Natural killer cell (primary cell): Measurements from ENCODE around the gene GLDC. TPM values are rescaled to one million over a fixed set of nuclear protein-coding genes. Genes with fewer than 3 reads are reported as not detected.
A peak's percentile ranks its signal among the peaks of the same experiment; 100 is the strongest.

Experiments used
- ATAC-seq, 3 donors: fragments of 150-1000 bp in 2 of 3; fragments of 200-7000 bp in 1 of 3; cut with Tn5 transposase; 1 replicate in 1 of 3; 2 replicates in 2 of 3; pipeline ENCODE4 v1.10.0; 2021; ENCODE audit warnings: mild to moderate bottlenecking in 2 of 3, moderate library complexity in 2 of 3
- DNase-seq, 2 donors: peaks; one replicate each; pipeline versions ENCODE4 v3.0.0 to v3.0.0-alpha.2; 2013 to 2021; ENCODE audit warnings: mixed read lengths in 1 of 2
- H3K27ac ChIP-seq: one replicate; pipeline ENCODE4 v1.5.1; 2013; ENCODE audit warnings: mild to moderate bottlenecking, low read length
- H3K27me3 ChIP-seq: one replicate; pipeline ENCODE4 v1.6.1; 2013; ENCODE audit warnings: low read length; ENCODE audit not compliant: control insufficient read depth, insufficient read depth
- H3K36me3 ChIP-seq: one replicate; pipeline ENCODE4 v1.6.1; 2013; ENCODE audit warnings: low read length; ENCODE audit not compliant: control insufficient read depth, insufficient read depth
- H3K4me1 ChIP-seq: one replicate; pipeline ENCODE4 v1.6.1; 2013; ENCODE audit warnings: low read length; ENCODE audit not compliant: control insufficient read depth, insufficient read depth
- H3K4me3 ChIP-seq: one replicate; pipeline ENCODE4 v1.5.1; 2013; ENCODE audit warnings: low read length
- H3K9me3 ChIP-seq: one replicate; pipeline ENCODE4 v1.6.1; 2013; ENCODE audit warnings: low read length; ENCODE audit not compliant: control insufficient read depth, insufficient read depth
- H3K27ac Mint-ChIP-seq, 2 donors: one replicate each; pipeline ENCODE4 v1.8.0; 2022; ENCODE audit warnings: mild to moderate bottlenecking in 2 of 2, mixed read lengths in 2 of 2, moderate library complexity in 1 of 2
- H3K27me3 Mint-ChIP-seq, 2 donors: one replicate each; pipeline ENCODE4 v1.8.0; 2022; ENCODE audit warnings: low read depth in 2 of 2, mixed read lengths in 2 of 2
- H3K36me3 Mint-ChIP-seq: one replicate; pipeline ENCODE4 v1.8.0; 2022; ENCODE audit warnings: mixed read lengths
- H3K4me1 Mint-ChIP-seq, 2 donors: one replicate each; pipeline ENCODE4 v1.8.0; 2022; ENCODE audit warnings: mixed read lengths in 2 of 2
- H3K4me3 Mint-ChIP-seq: one replicate; pipeline ENCODE4 v1.8.0; 2022; ENCODE audit warnings: mild to moderate bottlenecking, moderate library complexity, mixed read lengths
- H3K9me3 Mint-ChIP-seq, 2 donors: one replicate each; pipeline ENCODE4 v1.8.0; 2022; ENCODE audit warnings: mixed read lengths in 2 of 2
- WGBS: methylation state at CpG from one replicate; pipeline ENCODE4 v1.1.7; 2013; ENCODE audit warnings: missing lambda C conversion rate; ENCODE audit not compliant: insufficient coverage; 5-methylcytosine and 5-hydroxymethylcytosine counted together
- intact Hi-C: fragments of 100-400 bp; cut with micrococcal nuclease; formaldehyde crosslinking; loops from one replicate; pipeline ENCODE4 v1.14.2; 2022
- total RNA-seq, 4 donors: library from RNA; stranded (reverse); fragments of 120-200 nt in 1 of 4; gene quantifications; one replicate each; pipeline versions ENCODE4 v1.2.3 to v1.2.4, GENCODE V29; 2013 to 2022
- TF ChIP-seq, protein P1 (sequence below): fragments of 200-600 bp; IDR thresholded peaks from one replicate; pipeline ENCODE4 v1.8.0; 2022; ENCODE audit warnings: antibody characterized with exemption

The GLDC gene
- total RNA-seq, 3 donors from 2014 or later (not counting 1 experiment from before 2014, with no cell fraction given): 1.3 to 4.6 TPM; not detected in 1

DNA sequence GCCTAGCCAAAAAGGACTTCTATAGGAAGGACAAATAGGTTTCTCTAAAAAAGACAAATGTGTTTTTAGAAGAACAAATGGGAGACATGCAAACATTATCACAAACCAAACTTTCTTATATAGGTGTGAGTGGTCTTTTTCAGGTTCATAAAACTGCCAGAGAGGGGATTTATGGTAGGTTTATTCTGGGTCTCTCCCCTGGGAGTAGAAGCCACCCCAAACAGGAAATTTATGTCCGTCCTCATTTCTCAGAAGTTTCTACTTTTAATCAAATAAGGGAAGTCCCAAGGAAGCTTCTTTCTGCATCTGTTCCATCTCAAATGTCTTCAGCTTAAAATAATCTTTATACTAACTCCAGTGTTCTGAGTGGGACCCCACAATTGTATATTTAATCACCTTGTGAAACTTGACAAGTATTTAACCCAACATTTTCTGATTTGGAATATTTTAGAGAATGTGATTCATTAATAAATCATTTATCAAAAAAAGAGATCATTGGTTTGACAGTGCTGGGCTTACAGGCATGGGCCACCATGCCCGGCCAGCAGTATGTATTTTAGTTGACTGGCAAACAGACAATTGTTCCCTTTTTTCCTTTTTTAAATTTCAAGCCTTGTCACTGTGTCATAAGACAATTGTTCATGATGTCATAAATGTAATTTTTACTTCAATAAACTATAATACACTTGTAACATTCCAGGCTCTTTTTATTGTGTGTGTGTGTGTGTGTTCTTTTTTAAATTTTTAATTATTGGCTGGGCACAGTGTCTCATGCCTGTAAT lies 44.6 kb upstream of the GLDC start:
- DNase-seq (no peak), ATAC-seq (no peak)
- no peaks in the 10 kb centered on the region for H3K4me1 ChIP-seq
- no peak overlapping the region for H3K4me3 ChIP-seq
- peak overlapping the region; percentile 41 for H3K27ac ChIP-seq
- intact Hi-C loops: no loop called here
- Mint-ChIP-seq H3K4me1 (no peaks in the 10 kb centered on the region), H3K27me3 (no peaks in the 10 kb centered on the region), H3K27ac (no peak overlapping the region), H3K36me3 (no peaks in the 10 kb centered on the region), H3K4me3 (no peak overlapping the region), H3K9me3 (no peaks in the 10 kb centered on the region)
- no peaks in the 10 kb centered on the region for H3K27me3 ChIP-seq
- WGBS: 14% methylated on average over 1 of the region's 2 CpGs
- no peaks in the 10 kb centered on the region for H3K9me3 ChIP-seq
- H3K36me3 ChIP-seq: no peaks in the 10 kb centered on the region
- TF ChIP-seq, protein P1, sequence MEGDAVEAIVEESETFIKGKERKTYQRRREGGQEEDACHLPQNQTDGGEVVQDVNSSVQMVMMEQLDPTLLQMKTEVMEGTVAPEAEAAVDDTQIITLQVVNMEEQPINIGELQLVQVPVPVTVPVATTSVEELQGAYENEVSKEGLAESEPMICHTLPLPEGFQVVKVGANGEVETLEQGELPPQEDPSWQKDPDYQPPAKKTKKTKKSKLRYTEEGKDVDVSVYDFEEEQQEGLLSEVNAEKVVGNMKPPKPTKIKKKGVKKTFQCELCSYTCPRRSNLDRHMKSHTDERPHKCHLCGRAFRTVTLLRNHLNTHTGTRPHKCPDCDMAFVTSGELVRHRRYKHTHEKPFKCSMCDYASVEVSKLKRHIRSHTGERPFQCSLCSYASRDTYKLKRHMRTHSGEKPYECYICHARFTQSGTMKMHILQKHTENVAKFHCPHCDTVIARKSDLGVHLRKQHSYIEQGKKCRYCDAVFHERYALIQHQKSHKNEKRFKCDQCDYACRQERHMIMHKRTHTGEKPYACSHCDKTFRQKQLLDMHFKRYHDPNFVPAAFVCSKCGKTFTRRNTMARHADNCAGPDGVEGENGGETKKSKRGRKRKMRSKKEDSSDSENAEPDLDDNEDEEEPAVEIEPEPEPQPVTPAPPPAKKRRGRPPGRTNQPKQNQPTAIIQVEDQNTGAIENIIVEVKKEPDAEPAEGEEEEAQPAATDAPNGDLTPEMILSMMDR: no peak

DNA sequence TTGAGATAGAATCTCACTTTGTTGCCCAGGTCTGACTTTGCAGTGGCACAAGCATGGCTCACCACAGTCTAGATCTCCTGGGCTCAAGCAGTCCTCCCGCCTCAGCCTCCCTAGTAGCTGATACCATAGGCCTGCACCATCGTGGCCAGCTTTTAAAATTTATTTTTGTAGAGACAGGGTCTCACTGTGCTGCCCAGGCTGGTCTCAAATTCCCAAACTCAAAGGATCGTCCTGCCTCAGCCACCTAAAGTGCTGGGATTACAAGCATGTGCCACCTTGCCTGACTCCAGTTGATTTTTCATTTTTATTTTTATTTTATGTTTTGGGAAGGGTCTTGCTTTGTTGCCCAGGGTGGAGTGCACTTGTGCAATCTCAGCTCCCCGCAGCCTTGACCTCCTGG lies 41.7 kb upstream of the GLDC start:
- intact Hi-C loops: no loop called here
- WGBS: 96% methylated on average over 4 of the region's 4 CpGs
- no peaks in the 10 kb centered on the region for H3K9me3 Mint-ChIP-seq
- no peak overlapping the region for H3K27ac Mint-ChIP-seq
- Histone ChIP-seq H3K27ac (no peak overlapping the region), H3K27me3 (no peaks in the 10 kb centered on the region), H3K4me3 (no peak overlapping the region), H3K9me3 (no peaks in the 10 kb centered on the region), H3K4me1 (peaks cover 5% of the 10 kb centered on the region), H3K36me3 (no peaks in the 10 kb centered on the region)
- H3K4me3 Mint-ChIP-seq: no peak overlapping the region
- H3K4me1 Mint-ChIP-seq: peaks cover 12% of the 10 kb centered on the region in 2 donors
- no peaks in the 10 kb centered on the region for H3K36me3 Mint-ChIP-seq
- no peak for DNase-seq
- ATAC-seq: no peak
- TF ChIP-seq, protein P1: no peak
- no peaks in the 10 kb centered on the region for H3K27me3 Mint-ChIP-seq

- Mint-ChIP-seq H3K4me3 (no peak overlapping the region), H3K36me3 (no peaks in the 10 kb centered on the region), H3K27me3 (no peaks in the 10 kb centered on the region), H3K9me3 (no peaks in the 10 kb centered on the region), H3K27ac (no peak overlapping the region), H3K4me1 (peaks cover 12 to 14% of the 10 kb centered on the region in 2 donors)
- TF ChIP-seq, protein P1: no peak
- WGBS: 67% methylated on average over 3 of the region's 3 CpGs
- Histone ChIP-seq H3K4me1 (peaks cover 9% of the 10 kb centered on the region), H3K4me3 (no peak overlapping the region), H3K27me3 (no peaks in the 10 kb centered on the region), H3K27ac (no peak overlapping the region), H3K9me3 (no peaks in the 10 kb centered on the region), H3K36me3 (no peaks in the 10 kb centered on the region)
- ATAC-seq: no peak
- intact Hi-C loops: no loop called here
- DNase-seq: no peak
Observed at GRCh38 chr9:6686396-6686795, 40.9 kb upstream of the GLDC start.
